CD4-positive, alpha-beta T cell treated with Interleukin-21 for 1 hour (primary cell): ENCODE measurements around the gene SORBS1.

Experiments used
- DNase-seq: peaks from one replicate; pipeline ENCODE4 v3.0.0-alpha.2; 2020

Gene SORBS1

GRCh38 chr10:95404864-95405263, 156.3 kb downstream of the SORBS1 start:
- no peak for DNase-seq

- DNase-seq, result no peak
These were observed 156.7 kb downstream of the SORBS1 start for GRCh38 chr10:95404462-95404858.

- no peak for DNase-seq
These were observed 157.3 kb downstream of the SORBS1 start for GRCh38 chr10:95403700-95404461.

GRCh38 chr10:95401704-95402469, 159.3 kb downstream of the SORBS1 start:
- no peak for DNase-seq

- DNase-seq, result no peak
These were observed 160.4 kb downstream of the SORBS1 start for GRCh38 chr10:95400787-95401186.

- DNase-seq, result no peak
These were observed 162.0 kb downstream of the SORBS1 start for GRCh38 chr10:95399183-95399582.

- DNase-seq, result no peak
These were observed 163.4 kb downstream of the SORBS1 start for GRCh38 chr10:95397747-95398146.

- no peak for DNase-seq
These were observed 165.2 kb downstream of the SORBS1 start for GRCh38 chr10:95395947-95396449.

- no peak for DNase-seq
These were observed 166.8 kb downstream of the SORBS1 start for GRCh38 chr10:95394161-95394880.

- DNase-seq, result no peak
These were observed 168.4 kb downstream of the SORBS1 start for GRCh38 chr10:95392681-95393164.

GRCh38 chr10:95392217-95392584, 169.0 kb downstream of the SORBS1 start:
- DNase-seq, result no peak

- no peak for DNase-seq
These were observed 169.5 kb downstream of the SORBS1 start for GRCh38 chr10:95391581-95392216.

GRCh38 chr10:95391164-95391563, 170.0 kb downstream of the SORBS1 start:
- DNase-seq, result no peak

GRCh38 chr10:95389982-95390381, 171.2 kb downstream of the SORBS1 start:
- no peak for DNase-seq

GRCh38 chr10:95389176-95389575, 172.0 kb downstream of the SORBS1 start:
- no peak for DNase-seq

- DNase-seq, result no peak
These were observed 172.6 kb downstream of the SORBS1 start for GRCh38 chr10:95388539-95388938.

- no peak for DNase-seq
These were observed 173.1 kb downstream of the SORBS1 start for GRCh38 chr10:95388109-95388471.

GRCh38 chr10:95384011-95384704, 177.0 kb downstream of the SORBS1 start:
- DNase-seq, result no peak

GRCh38 chr10:95382596-95382995, 178.6 kb downstream of the SORBS1 start:
- no peak for DNase-seq

GRCh38 chr10:95382174-95382573, 179.0 kb downstream of the SORBS1 start:
- DNase-seq, result no peak

- no peak for DNase-seq
These were observed 183.2 kb downstream of the SORBS1 start for GRCh38 chr10:95377950-95378349.

- no peak for DNase-seq
These were observed 185.8 kb downstream of the SORBS1 start for GRCh38 chr10:95375418-95375817.
